GM18870 (cell line): ENCODE measurements around the gene TRIM41.
"Not testable (repeated sequence)": the region's sequence is repeated elsewhere in the genome, so short reads cannot be mapped to it uniquely, and the experiment has no call there.

Experiments
- ATAC-seq: cut with Tn5 transposase; IDR thresholded peaks from one replicate; pipeline ENCODE4 v1.9.1; 2021; ENCODE audit warnings: moderate library complexity; ENCODE audit not compliant: unreplicated experiment

The TRIM41 gene

GRCh38 chr5:181210148-181210547 lies 12.9 kb upstream of the TRIM41 start:
- not testable (repeated sequence) for ATAC-seq

- not testable (repeated sequence) for ATAC-seq
These were observed 12.4 kb upstream of the TRIM41 start for GRCh38 chr5:181210698-181211097.

DNA sequence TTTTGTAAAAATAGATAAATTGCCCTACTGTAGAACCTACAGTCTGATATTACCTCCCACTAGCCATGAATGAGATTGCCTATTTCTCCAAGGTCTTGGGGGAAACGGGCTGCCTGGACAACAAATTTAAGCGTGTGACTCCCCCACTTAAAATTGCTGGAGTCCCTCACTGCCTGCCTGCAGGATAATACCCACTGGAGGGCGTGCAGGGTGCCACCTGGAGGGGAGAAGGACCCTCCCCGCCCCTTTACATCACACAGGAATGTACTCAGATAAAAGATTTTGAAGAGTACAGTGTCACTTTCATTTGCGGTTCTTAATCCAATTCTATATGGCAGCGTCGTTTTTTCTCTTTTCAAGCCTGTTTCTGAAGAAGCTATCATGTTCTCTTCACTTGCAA lies 11.9 kb upstream of the TRIM41 start:
- ATAC-seq = no peak

DNA sequence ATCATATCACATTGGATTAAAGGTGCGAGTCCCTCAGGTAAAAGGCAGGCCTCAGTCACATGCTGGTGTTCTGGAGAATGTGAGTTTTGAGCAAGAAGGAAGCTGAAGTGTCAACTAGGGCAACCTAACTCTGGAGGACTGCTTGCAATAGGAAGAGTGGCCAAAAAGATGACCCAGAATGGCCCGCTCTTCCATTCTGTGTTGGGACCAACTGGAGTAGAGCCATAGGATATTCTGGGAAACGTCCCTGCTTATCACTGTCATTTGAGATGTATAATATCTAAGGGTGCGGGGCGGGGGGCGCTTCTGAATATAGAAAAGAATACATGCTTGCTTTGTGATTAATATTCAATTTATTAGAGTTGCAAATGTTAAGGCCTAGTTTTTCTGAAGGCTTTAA lies 11.0 kb upstream of the TRIM41 start:
- no peak for ATAC-seq

DNA sequence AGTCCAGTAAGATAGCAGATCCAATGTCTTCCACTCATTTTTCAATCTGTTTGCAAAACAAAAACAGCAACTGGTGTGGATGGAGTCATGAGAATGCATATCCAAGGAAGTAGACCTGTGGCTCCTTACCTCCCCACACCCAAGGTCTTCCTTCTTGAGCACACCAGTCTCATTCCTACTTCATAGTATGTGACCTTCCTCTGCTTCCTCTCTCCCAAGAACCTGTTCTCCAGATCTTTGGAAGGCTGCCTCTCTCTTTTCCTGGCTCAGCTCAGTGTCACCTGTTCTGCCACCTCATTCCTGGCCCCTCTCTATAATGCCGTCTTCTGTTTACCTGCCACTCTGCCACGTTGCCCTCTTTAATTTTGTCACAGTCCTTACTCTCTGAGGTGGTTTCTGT lies 10.1 kb upstream of the TRIM41 start:
- ATAC-seq = no peak

DNA sequence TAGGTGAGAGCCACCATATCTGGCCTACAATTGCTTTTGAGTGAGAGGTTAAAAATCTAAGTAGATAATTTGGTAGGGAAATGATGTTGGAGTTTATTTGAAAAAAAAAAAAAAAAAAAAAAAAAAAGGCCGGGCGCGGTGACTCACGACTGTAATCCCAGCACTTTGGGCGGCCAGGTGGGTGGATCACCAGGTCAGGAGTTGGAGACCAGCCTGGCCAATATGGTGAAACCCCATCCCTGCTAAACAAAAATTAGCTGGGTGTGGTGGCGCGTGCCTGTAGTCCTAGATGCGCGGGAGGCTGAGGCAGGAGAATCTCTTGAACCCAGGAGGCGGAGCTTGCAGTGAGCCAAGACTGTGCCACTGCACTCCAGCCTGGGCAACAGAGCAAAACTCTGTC lies 8.8 kb upstream of the TRIM41 start:
- ATAC-seq = not testable (repeated sequence)

- no peak for ATAC-seq
These were observed 6.8 kb upstream of the TRIM41 start for GRCh38 chr5:181215997-181216989.

GRCh38 chr5:181217111-181217802 lies 5.8 kb upstream of the TRIM41 start:
- ATAC-seq = no peak

DNA sequence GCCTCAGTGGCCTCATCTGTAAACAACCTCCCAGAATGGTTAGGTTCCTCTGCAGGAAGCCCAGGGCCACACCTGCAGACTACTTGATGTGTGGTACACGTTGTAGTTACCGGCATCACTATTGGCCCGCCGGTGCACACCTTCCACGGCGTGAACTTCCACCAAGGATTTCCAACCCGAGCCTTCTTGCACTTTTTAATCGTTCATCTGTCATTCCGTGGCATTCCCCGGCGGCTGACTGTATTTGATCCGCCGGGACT lies 5.3 kb upstream of the TRIM41 start:
- ATAC-seq = peak; percentile 7

DNA sequence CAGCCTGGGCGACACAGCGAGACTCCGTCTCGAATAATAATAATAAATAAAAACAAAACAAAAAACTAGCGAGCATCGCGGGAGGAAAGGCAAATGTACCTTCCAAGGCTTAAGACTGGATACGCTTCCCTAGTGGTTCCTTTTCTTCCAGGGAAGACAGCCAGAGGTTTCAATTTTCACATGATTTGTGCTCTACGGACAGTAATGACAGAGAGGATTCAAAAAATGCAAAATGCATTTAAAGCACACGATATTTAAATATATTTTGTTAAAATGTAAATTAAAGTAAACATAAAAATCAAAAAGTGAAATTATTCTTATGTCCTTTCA lies 4.3 kb upstream of the TRIM41 start:
- no peak for ATAC-seq

GRCh38 chr5:181219262-181220177 lies 3.6 kb upstream of the TRIM41 start:
- ATAC-seq = no peak

- no peak for ATAC-seq
These were observed 2.9 kb upstream of the TRIM41 start for GRCh38 chr5:181220178-181220515.

- ATAC-seq = no peak
These were observed 1.8 kb upstream of the TRIM41 start for GRCh38 chr5:181221105-181221791.

GRCh38 chr5:181221792-181222629 lies 1.1 kb upstream of the TRIM41 start:
- peak; percentile 25 for ATAC-seq

GRCh38 chr5:181222630-181223057 lies 437 bp upstream of the TRIM41 start:
- no peak for ATAC-seq

GRCh38 chr5:181223729-181224389 lies 778 bp downstream of the TRIM41 start:
- ATAC-seq = no peak

DNA sequence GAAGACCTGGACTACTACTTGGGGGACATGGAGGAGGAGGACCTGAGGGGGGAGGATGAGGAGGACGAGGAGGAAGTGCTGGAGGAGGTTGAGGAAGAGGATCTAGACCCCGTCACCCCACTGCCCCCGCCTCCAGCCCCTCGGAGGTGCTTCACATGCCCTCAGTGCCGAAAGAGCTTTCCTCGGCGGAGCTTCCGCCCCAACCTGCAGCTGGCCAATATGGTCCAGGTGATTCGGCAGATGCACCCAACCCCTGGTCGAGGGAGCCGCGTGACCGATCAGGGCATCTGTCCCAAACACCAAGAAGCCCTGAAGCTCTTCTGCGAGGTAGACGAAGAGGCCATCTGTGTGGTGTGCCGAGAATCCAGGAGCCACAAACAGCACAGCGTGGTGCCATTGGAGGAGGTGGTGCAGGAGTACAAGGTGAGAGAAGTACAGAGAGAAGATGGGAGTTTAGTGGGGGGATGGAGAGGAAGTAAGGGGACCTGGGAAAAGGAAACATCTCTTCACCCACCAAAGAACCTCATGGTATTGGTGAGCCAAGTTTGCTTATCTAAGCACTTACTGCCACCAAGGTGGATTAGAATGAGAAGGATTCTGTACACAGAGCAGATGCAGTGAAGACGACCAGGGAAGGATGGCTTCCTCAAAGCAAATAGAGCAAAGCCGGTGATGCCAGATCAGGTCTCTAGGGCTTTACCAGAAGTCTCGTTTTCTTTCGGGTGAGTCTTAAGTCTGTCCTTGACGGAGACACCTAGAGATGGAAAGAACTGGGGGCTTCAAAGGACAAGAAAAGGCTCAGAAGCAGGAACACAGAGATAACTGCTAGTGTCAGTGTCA lies 1.5 kb downstream of the TRIM41 start:
- ATAC-seq = no peak

DNA sequence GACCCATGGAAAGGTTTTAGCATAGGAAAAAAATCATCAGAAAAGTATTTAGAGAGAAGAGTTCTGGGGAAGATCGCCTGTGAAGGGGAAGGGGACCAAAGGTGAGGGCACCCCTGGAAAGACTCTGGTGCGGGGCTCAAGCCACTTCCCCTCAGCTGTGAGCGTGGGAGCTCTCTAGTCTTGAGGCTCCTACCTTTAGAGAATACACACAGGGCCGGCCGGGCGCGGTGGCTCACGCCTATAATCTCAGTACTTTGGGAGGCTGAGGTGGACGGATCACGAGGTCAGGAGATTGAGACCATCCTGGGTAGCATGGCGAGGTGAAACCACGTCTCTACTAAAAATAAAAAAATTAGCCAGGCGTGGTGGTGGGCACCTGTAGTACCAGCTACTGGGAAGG lies 6.9 kb downstream of the TRIM41 start:
- no peak for ATAC-seq

- no peak for ATAC-seq
These were observed 7.5 kb downstream of the TRIM41 start for GRCh38 chr5:181230551-181230950.
